CD1c-positive myeloid dendritic cell (primary cell): ENCODE data around the gene ARHGAP19.

ENCODE experiments used
- DNase-seq: peaks from one replicate; pipeline ENCODE4 v3.0.0-alpha.2; 2016; ENCODE audit errors: extremely low spot score

ARHGAP19 gene

DNA sequence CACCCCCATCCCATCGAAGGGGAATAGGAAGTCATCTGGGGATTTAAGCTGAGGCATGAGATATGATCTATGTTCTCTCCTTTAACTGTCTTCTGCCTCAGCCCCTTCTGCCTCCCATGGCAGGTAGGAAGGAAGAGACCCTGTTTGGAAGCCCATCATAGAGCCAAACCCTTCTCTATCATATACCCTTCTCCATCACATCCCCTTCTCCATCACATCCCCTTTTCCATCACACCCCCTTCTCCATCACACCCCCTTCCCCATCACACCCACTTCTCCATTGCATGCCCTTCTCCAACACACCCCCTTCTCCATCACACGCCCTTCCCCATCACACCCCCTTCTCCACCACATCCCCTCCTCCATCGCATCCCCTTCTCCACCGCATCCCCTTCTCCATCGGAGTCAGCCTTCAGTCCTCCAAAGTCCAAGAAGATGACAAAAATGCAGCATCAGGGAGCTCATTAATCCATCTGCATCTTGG, 99.4 kb downstream of the ARHGAP19 start:
- no peak for DNase-seq

- no peak for DNase-seq
These were observed 102.0 kb downstream of the ARHGAP19 start for GRCh38 chr10:97190450-97190849.

- DNase-seq: no peak
These were observed 104.2 kb downstream of the ARHGAP19 start for GRCh38 chr10:97188261-97188711.

GRCh38 chr10:97186911-97187310, 105.5 kb downstream of the ARHGAP19 start:
- no peak for DNase-seq

GRCh38 chr10:97185326-97186058, 106.9 kb downstream of the ARHGAP19 start, which contains the start of gene SLIT1:
SLIT1 (minus strand) TSS chr10:97185959; CDS start chr10:97185674, 285 bp downstream.
- DNase-seq: no peak

DNA sequence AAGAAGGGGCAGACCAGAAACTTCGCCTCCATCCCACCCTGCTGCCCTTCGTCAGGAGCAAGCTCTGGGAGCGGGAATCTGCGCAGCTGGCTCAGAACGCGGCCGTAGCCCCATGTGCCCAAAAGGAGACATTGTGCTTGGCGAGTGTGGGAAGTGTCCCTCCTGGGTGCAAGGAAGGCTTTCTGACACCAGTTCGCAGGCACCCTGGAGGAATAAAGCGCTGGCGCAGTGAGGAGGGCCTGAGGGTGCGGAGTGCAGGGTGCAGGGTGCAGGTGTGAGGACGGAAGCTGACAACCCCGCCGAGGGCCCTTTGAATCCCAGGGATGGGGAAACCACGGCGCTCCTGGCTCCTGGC, 107.5 kb downstream of the ARHGAP19 start:
- DNase-seq: no peak

GRCh38 chr10:97183314-97183713, 109.1 kb downstream of the ARHGAP19 start:
- no peak for DNase-seq

GRCh38 chr10:97182288-97182990, 110.0 kb downstream of the ARHGAP19 start:
- no peak for DNase-seq

- DNase-seq: no peak
These were observed 111.5 kb downstream of the ARHGAP19 start for GRCh38 chr10:97180986-97181385.

GRCh38 chr10:97180363-97180755, 112.1 kb downstream of the ARHGAP19 start:
- no peak for DNase-seq

- DNase-seq: no peak
These were observed 112.6 kb downstream of the ARHGAP19 start for GRCh38 chr10:97179731-97180362.

- DNase-seq: no peak
These were observed 113.1 kb downstream of the ARHGAP19 start for GRCh38 chr10:97179311-97179710.

- DNase-seq: no peak
These were observed 114.4 kb downstream of the ARHGAP19 start for GRCh38 chr10:97178074-97178473.

DNA sequence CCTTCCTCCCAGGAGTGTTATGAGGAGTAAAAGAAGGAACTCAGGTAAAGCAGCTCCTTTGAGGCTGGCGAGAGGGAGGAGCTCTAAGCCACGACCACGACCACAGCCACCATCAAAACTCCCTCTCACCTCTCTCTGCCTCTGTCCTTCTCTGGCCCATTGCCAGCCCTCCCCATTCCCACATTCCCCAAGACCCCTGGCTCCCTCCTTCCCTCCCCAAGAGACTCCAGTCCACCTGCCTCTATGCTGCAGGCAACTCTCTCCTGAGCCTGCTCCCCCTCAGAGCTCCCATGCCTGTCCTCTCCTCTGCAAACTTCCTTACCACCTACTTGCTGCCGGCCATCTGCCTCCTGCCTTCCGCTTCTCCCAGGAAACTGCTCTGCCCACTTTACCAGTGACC, 116.2 kb downstream of the ARHGAP19 start:
- DNase-seq: no peak

DNA sequence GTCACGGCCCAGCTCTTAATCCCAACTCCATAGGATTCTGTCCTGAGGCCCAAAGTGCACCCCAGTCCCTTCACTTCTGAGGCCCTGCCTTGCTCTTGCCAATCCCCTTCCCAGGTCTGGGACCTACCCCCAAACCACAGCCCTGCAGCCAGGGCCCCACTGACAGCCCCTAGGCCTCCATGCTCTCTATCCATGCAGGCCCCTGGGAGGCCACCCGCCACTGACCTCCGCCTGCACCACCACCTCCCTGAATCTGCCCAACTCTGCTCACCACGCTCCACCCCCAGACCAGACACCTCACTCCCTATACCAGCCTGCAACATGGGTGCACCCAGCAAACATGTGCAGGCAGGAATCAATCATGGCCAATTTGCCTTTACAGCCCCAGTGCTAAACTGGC, 116.9 kb downstream of the ARHGAP19 start:
- no peak for DNase-seq

DNA sequence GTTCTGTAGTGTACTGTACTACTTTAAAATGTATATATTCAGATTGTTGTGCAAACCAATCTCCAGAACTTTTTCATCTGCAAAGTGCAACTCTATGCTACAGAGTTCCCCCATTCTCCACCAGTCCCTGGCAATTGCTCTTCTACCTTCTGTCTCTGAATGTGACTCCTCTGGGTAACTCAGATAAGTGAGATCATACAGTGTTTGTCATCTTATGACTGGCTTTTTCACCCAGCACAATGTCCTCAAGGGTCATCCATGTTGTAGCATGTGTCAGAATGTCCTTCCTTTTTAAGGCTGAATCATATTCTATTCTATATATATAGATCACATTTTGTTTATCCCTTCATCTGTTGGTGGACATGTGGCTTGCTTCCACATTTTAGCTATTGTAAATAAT, 117.5 kb downstream of the ARHGAP19 start:
- no peak for DNase-seq

- no peak for DNase-seq
These were observed 118.1 kb downstream of the ARHGAP19 start for GRCh38 chr10:97174276-97174775.

- no peak for DNase-seq
These were observed 119.4 kb downstream of the ARHGAP19 start for GRCh38 chr10:97173036-97173435.
